Stimulated activated CD8-positive, alpha-beta memory T cell treated with anti-CD3 and anti-CD28 coated beads, Interleukin-2, amount 100 ng/mL, for 1 hour (primary cell): Measurements from ENCODE around the gene TEKT5.
"Not testable (repeated sequence)": the region's sequence is repeated elsewhere in the genome, so short reads cannot be mapped to it uniquely, and the experiment has no call there.

Experiments used
- DNase-seq, 2 donors: peaks; one replicate each; pipeline ENCODE4 v3.0.0-alpha.2; 2020; ENCODE audit warnings: low read depth in 2 of 2

The TEKT5 gene

GRCh38 chr16:10684511-10685151, 10.1 kb downstream of the TEKT5 start:
- no peak for DNase-seq

- no peak for DNase-seq
Observed at GRCh38 chr16:10683170-10683569, 11.6 kb downstream of the TEKT5 start.

- DNase-seq = no peak
Observed at GRCh38 chr16:10682604-10683003, 12.1 kb downstream of the TEKT5 start.

GRCh38 chr16:10681310-10682308, 13.1 kb downstream of the TEKT5 start:
- no peak for DNase-seq

GRCh38 chr16:10679921-10680320, 14.8 kb downstream of the TEKT5 start:
- no peak for DNase-seq

- not testable (repeated sequence) for DNase-seq
Observed at GRCh38 chr16:10679441-10679840, 15.3 kb downstream of the TEKT5 start.

- DNase-seq = no peak
Observed at GRCh38 chr16:10678655-10679054, 16.1 kb downstream of the TEKT5 start.

GRCh38 chr16:10676284-10676683, 18.4 kb downstream of the TEKT5 start:
- no peak for DNase-seq

GRCh38 chr16:10675861-10676260, 18.9 kb downstream of the TEKT5 start:
- no peak for DNase-seq

GRCh38 chr16:10675216-10675615, 19.5 kb downstream of the TEKT5 start:
- DNase-seq = no peak

GRCh38 chr16:10671729-10672128, 23.0 kb downstream of the TEKT5 start:
- no peak for DNase-seq

GRCh38 chr16:10669791-10670190, 24.9 kb downstream of the TEKT5 start:
- DNase-seq = no peak

- no peak for DNase-seq
Observed at GRCh38 chr16:10668322-10669045, 26.2 kb downstream of the TEKT5 start.

GRCh38 chr16:10667239-10667638, 27.5 kb downstream of the TEKT5 start:
- DNase-seq = no peak

GRCh38 chr16:10666291-10666690, 28.4 kb downstream of the TEKT5 start:
- no peak for DNase-seq

- no peak for DNase-seq
Observed at GRCh38 chr16:10665166-10665565, 29.6 kb downstream of the TEKT5 start.

GRCh38 chr16:10664720-10665126, 30.0 kb downstream of the TEKT5 start:
- DNase-seq = no peak

- no peak for DNase-seq
Observed at GRCh38 chr16:10663744-10664143, 31.0 kb downstream of the TEKT5 start.

GRCh38 chr16:10663146-10663545, 31.6 kb downstream of the TEKT5 start:
- DNase-seq = no peak

- DNase-seq = no peak
Observed at GRCh38 chr16:10662212-10662611, 32.5 kb downstream of the TEKT5 start.

- DNase-seq = no peak
Observed at GRCh38 chr16:10661737-10662136, 33.0 kb downstream of the TEKT5 start.

GRCh38 chr16:10660950-10661635, 33.6 kb downstream of the TEKT5 start:
- no peak for DNase-seq
